Tibial artery (tissue), 4 donors: ENCODE data around the gene VEGFA.

Experiments
- DNase-seq, 2 donors: peaks; one replicate each; pipeline ENCODE4 v3.0.0-alpha.2; 2019
- H3K27ac ChIP-seq, 2 donors: fragments of 200-600 bp; sonication (generic) in 1 of 2; 1 replicate in 1 of 2; 2 replicates in 1 of 2; pipeline ENCODE4 v1.5.1; 2018 to 2019; ENCODE audit warnings: mild to moderate bottlenecking in 1 of 2
- H3K27me3 ChIP-seq, 2 donors: fragments of 200-600 bp; sonication (generic) in 1 of 2; one replicate each; pipeline versions ENCODE4 v1.5.1 to v1.6.0; 2016 to 2019
- H3K36me3 ChIP-seq, 3 donors: fragments of 200-600 bp; sonication (generic) in 2 of 3; one replicate each; pipeline ENCODE4 v1.5.1; 2016 to 2019; ENCODE audit warnings: mild to moderate bottlenecking in 2 of 3
- H3K4me1 ChIP-seq, 4 donors: fragments of 200-600 bp; sonication (generic) in 2 of 4; 1 replicate in 3 of 4; 2 replicates in 1 of 4; pipeline ENCODE4 v1.5.1; 2016 to 2019
- H3K4me3 ChIP-seq, 2 donors: fragments of 200-600 bp; sonication (generic) in 1 of 2; 1 replicate in 1 of 2; 2 replicates in 1 of 2; pipeline ENCODE4 v1.5.1; 2018 to 2019; ENCODE audit warnings: mild to moderate bottlenecking in 2 of 2
- H3K9me3 ChIP-seq, 3 donors: fragments of 200-600 bp; sonication (generic) in 1 of 3; one replicate each; pipeline ENCODE4 v1.5.1; 2016 to 2019
- CTCF ChIP-seq, 2 experiments: fragments of 200-600 bp in 1 of 2; fragments of 450-650 bp in 1 of 2; IDR thresholded peaks; one replicate each; pipeline ENCODE4 v1.5.1; 2017 to 2019; ENCODE audit warnings: antibody characterized with exemption in 2 of 2, mild to moderate bottlenecking in 1 of 2, moderate library complexity in 1 of 2
- intact Hi-C: fragments of 100-400 bp; cut with DNase I; formaldehyde crosslinking; loops from one replicate; pipeline ENCODE4 v1.15.0; 2023; ENCODE audit warnings: low total_unique reads

The VEGFA gene

GRCh38 chr6:43768983-43769525 lies 957 bp upstream of the VEGFA start:
- H3K4me1 ChIP-seq, result peaks cover 0 to 34% (median 26%) of the 10 kb centered on the region in 4 donors
- H3K9me3 ChIP-seq, result no peaks in the 10 kb centered on the region
- TF ChIP-seq CTCF (IDR thresholded peaks at IDR 0.05), result no peak
- DNase-seq, result peak in 1 of 2 donors; percentile 42
- H3K27me3 ChIP-seq, result no peaks in the 10 kb centered on the region
- intact Hi-C loops, result loop anchor here (2.0 to 10.0 kb wide), 3 partner anchors 64 to 306 kb away; no protein-coding TSS in a partner anchor
- H3K27ac ChIP-seq, result peak overlapping the region; percentile 94 to 97
- peak overlapping the region in 1 of 2 donors; percentile 84 for H3K4me3 ChIP-seq
- no peaks in the 10 kb centered on the region for H3K36me3 ChIP-seq

- H3K36me3 ChIP-seq, result no peaks in the 10 kb centered on the region
- no peaks in the 10 kb centered on the region for H3K27me3 ChIP-seq
- no peaks in the 10 kb centered on the region for H3K9me3 ChIP-seq
- peak overlapping the region; percentile 94 to 97 for H3K27ac ChIP-seq
- peaks cover 0 to 50% (median 39%) of the 10 kb centered on the region in 4 donors for H3K4me1 ChIP-seq
- peak overlapping the region; percentile 73 to 84 for H3K4me3 ChIP-seq
- DNase-seq, result peak; percentile 70 to 88
- intact Hi-C loops, result no loop called here
- TF ChIP-seq CTCF (IDR thresholded peaks at IDR 0.05), result no peak
These were observed 580 bp downstream of the VEGFA start for GRCh38 chr6:43770372-43771209.

- intact Hi-C loops, result no loop called here
These were observed 1.3 kb downstream of the VEGFA start for GRCh38 chr6:43771210-43771857.

GRCh38 chr6:43771858-43772680 lies 2.1 kb downstream of the VEGFA start:
- peaks cover 0 to 50% (median 39%) of the 10 kb centered on the region in 4 donors for H3K4me1 ChIP-seq
- peak overlapping the region; percentile 73 to 84 for H3K4me3 ChIP-seq
- no peaks in the 10 kb centered on the region for H3K9me3 ChIP-seq
- no peaks in the 10 kb centered on the region for H3K27me3 ChIP-seq
- peak overlapping the region; percentile 94 to 97 for H3K27ac ChIP-seq
- intact Hi-C loops, result no loop called here
- peaks cover 0 to 2% (median 0%) of the 10 kb centered on the region in 3 donors for H3K36me3 ChIP-seq
- peak; percentile 70 to 89 for DNase-seq
- no peak for TF ChIP-seq CTCF (IDR thresholded peaks at IDR 0.05)

More at GRCh38 chr6:43771210-43771857, 1.3 kb downstream of the VEGFA start:
- no peak for TF ChIP-seq CTCF (IDR thresholded peaks at IDR 0.05)
- Histone ChIP-seq H3K4me3 (peak overlapping the region; percentile 73 to 84), H3K27ac (peak overlapping the region; percentile 94 to 97), H3K27me3 (no peaks in the 10 kb centered on the region), H3K36me3 (no peaks in the 10 kb centered on the region), H3K4me1 (peaks cover 0 to 50% (median 39%) of the 10 kb centered on the region in 4 donors), H3K9me3 (no peaks in the 10 kb centered on the region)
- peak; percentile 71 to 88 for DNase-seq

- intact Hi-C loops, result loop anchor here (1.0 kb wide), 1 partner anchor 303 kb away; no protein-coding TSS in a partner anchor
- peak overlapping the region; percentile 94 to 97 for H3K27ac ChIP-seq
- no peak for TF ChIP-seq CTCF (IDR thresholded peaks at IDR 0.05)
- peaks cover 0 to 8% (median 5%) of the 10 kb centered on the region in 3 donors for H3K36me3 ChIP-seq
- H3K9me3 ChIP-seq, result no peaks in the 10 kb centered on the region
- no peaks in the 10 kb centered on the region for H3K27me3 ChIP-seq
- peaks cover 0 to 50% (median 39%) of the 10 kb centered on the region in 4 donors for H3K4me1 ChIP-seq
- peak overlapping the region; percentile 73 to 84 for H3K4me3 ChIP-seq
- no peak for DNase-seq
These were observed 2.7 kb downstream of the VEGFA start for GRCh38 chr6:43772681-43773049.
